ENCODE data around the gene BCAP31.
"Not testable (repeated sequence)": the region's sequence is repeated elsewhere in the genome, so short reads cannot be mapped to it uniquely, and the experiment has no call there.

Gene BCAP31

GRCh38 chrX:153709726-153710674, 14.2 kb downstream of the BCAP31 start:
- DNase-seq (ENCODE audit: low read depth in 2 of 2), result no peak

- peak in 1 of 2 donors; percentile 29 for DNase-seq (ENCODE audit: low read depth in 2 of 2)
Observed at GRCh38 chrX:153708415-153708814, 15.8 kb downstream of the BCAP31 start.

GRCh38 chrX:153707406-153707805, 16.8 kb downstream of the BCAP31 start:
- no peak for DNase-seq (ENCODE audit: low read depth in 2 of 2)

GRCh38 chrX:153706799-153707198, 17.4 kb downstream of the BCAP31 start:
- no peak for DNase-seq (ENCODE audit: low read depth in 2 of 2)

- DNase-seq (ENCODE audit: low read depth in 2 of 2), result not testable (repeated sequence)
Observed at GRCh38 chrX:153705403-153706060, 18.7 kb downstream of the BCAP31 start.

GRCh38 chrX:153704631-153705402, 19.4 kb downstream of the BCAP31 start:
- DNase-seq (ENCODE audit: low read depth in 2 of 2), result not testable (repeated sequence)

- DNase-seq (ENCODE audit: low read depth in 2 of 2), result no peak
Observed at GRCh38 chrX:153704021-153704526, 20.1 kb downstream of the BCAP31 start.

GRCh38 chrX:153703036-153703370, 21.2 kb downstream of the BCAP31 start:
- no peak for DNase-seq (ENCODE audit: low read depth in 2 of 2)

- DNase-seq (ENCODE audit: low read depth in 2 of 2), result no peak
Observed at GRCh38 chrX:153702336-153703035, 21.7 kb downstream of the BCAP31 start.

- no peak for DNase-seq (ENCODE audit: low read depth in 2 of 2)
Observed at GRCh38 chrX:153701706-153702105, 22.5 kb downstream of the BCAP31 start.

- no peak for DNase-seq (ENCODE audit: low read depth in 2 of 2)
Observed at GRCh38 chrX:153700967-153701366, 23.2 kb downstream of the BCAP31 start.

- DNase-seq (ENCODE audit: low read depth in 2 of 2), result no peak
Observed at GRCh38 chrX:153700376-153700945, 23.7 kb downstream of the BCAP31 start.

- not testable (repeated sequence) for DNase-seq (ENCODE audit: low read depth in 2 of 2)
Observed at GRCh38 chrX:153699784-153700371, 24.3 kb downstream of the BCAP31 start.

GRCh38 chrX:153699210-153699783, 24.9 kb downstream of the BCAP31 start:
- DNase-seq (ENCODE audit: low read depth in 2 of 2), result not testable (repeated sequence)

GRCh38 chrX:153697924-153698865, 26.0 kb downstream of the BCAP31 start:
- no peak for DNase-seq (ENCODE audit: low read depth in 2 of 2)

- not testable (repeated sequence) for DNase-seq (ENCODE audit: low read depth in 2 of 2)
Observed at GRCh38 chrX:153696986-153697722, 27.0 kb downstream of the BCAP31 start.

GRCh38 chrX:153696538-153696937, 27.6 kb downstream of the BCAP31 start:
- not testable (repeated sequence) for DNase-seq (ENCODE audit: low read depth in 2 of 2)

GRCh38 chrX:153696100-153696499, 28.1 kb downstream of the BCAP31 start:
- DNase-seq (ENCODE audit: low read depth in 2 of 2), result no peak

Data from activated CD4-positive, alpha-beta T cell treated with anti-CD3 and anti-CD28 coated beads for 24 hours (primary cell).